Limb (tissue), 2 donors: ENCODE results near the gene UVRAG.
"Not testable (repeated sequence)": the region's sequence is repeated elsewhere in the genome, so short reads cannot be mapped to it uniquely, and the experiment has no call there.

ENCODE experiments used
- DNase-seq, 2 donors: peaks; one replicate each; pipeline ENCODE4 v3.0.0-alpha.2; 2016; ENCODE audit errors: extremely low spot score in 2 of 2

The UVRAG gene

GRCh38 chr11:75874684-75875341 lies 59.8 kb downstream of the UVRAG start:
- no peak for DNase-seq

DNA sequence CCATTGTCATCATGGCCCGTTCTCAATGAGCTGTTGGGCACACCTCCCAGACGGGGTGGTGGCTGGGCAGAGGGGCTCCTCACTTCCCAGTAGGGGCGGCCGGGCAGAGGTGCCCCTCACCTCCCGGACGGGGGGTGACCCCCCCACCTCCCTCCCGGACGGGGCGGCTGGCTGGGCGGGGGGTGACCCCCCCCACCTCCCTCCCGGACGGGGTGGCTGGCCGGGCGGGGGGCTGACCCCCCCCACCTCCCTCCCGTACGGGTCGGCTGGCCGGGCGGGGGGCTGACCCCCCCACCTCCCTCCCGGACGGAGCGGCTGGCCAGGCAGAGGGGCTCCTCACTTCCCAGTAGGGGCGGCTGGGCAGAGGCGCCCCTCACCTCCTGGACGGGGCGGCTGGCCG lies 62.3 kb downstream of the UVRAG start:
- not testable (repeated sequence) for DNase-seq

DNA sequence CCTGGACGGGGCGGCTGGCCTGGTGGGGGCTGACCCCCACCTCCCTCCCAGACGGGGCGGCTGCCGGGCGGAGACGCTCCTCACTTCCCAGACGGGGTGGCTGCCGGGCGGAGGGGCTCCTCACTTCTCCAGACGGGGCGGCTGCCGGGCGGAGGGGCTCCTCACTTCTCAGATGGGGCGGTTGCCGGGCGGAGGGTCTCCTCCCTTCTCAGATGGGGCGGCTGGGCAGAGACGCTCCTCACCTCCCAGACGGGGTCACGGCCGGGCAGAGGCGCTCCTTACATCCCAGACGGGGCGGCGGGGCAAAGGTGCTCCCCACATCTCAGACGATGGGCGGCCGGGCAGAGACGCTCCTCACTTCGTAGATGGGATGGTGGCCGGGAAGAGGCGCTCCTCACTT lies 62.9 kb downstream of the UVRAG start:
- DNase-seq = not testable (repeated sequence)

DNA sequence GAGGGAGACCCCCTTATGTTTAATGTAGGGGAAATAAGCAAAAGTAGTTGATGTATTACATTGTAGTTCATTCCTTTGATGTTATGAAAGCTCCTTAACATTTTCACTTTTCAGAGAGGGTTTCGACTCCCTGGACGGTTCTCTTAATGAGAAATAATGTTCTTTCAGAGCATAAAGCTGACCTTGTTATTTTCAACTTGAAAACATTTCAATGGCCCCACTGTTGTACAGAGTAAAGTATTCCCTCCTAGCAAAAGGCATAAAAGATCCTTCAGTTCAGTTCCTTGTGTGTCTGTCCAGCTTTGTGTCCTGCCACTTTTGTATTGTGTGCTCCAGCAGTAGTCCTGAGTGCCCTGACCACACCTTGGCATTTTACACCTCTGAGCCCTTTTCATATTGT lies 63.9 kb downstream of the UVRAG start:
- DNase-seq = no peak

DNA sequence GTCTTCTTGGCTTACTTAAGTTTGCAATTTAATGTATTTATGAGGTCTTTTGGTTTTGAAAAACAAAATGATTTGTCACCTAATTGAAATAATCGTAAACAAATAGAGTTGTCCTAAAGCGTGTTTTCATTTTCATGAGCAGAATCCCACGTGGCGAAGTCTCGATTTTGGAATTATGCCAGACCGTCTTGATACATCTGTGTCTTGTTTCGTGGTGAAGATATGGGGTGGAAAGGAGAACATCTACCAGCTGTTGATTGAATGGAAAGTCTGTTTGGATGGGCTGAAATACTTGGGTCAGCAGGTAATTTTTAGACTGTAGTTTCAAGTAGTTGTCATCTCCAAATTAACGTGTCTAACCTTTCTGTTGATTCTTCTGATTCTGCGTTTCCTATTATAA lies 64.7 kb downstream of the UVRAG start:
- DNase-seq = no peak

DNA sequence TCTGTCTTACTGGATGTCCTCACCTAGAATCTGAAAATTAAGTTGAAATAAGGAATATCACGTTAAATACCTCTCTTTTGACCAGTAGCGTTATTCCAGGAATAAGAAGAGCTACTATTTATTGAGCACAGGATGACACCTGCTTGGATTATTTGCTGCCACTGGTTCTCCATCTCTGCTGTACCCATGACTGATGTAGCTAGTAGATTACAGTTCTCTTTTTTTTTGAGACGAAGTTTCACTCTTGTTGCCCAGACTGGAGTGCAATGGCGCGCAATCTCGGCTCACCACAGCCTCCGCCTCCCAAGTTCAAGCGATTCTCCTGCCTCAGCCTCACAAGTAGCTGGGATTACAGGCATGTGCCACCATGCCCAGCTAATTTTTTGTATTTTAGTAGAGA lies 65.3 kb downstream of the UVRAG start:
- DNase-seq = not testable (repeated sequence)

DNA sequence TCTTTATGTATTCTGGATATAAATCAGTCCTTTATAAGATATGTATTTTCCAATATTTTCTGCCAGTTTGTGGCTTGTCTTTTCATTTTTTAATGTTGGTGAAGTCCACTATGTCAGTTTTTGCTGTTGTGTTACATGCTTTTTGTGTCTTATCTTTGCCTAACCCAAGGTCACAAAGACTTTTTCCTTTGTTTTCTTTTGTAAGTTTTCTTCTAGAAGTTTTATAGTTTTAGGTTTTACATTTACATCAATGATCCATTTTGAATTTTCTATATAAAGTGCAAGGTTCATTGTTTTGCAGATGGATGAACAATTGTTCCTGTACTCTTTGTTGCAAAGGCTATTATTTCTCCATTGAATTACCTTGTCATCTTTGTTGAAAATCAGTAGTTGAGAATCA lies 69.3 kb downstream of the UVRAG start:
- DNase-seq = no peak

DNA sequence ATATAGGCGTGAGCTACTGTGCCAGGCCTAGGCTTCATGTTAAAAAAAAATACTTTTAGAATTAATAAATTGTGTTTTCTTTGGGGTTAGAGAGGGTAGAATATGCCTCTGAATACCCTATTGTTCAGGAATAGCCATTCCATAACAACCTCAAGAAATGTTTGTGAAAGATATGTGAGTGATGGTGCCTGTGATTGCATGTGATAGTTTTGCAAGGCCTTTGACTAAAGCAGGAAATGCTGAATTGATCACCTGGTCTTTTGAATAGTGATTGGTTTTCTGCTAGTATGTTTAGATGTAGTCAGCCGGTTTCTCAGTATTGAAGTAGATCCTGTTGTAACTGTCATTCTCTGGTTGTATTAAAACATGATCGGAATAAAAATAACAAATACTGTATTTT lies 73.4 kb downstream of the UVRAG start:
- DNase-seq = no peak

- no peak for DNase-seq
Measured at GRCh38 chr11:75891947-75892739, 77.1 kb downstream of the UVRAG start.

- DNase-seq = no peak
Measured at GRCh38 chr11:75893251-75893650, 78.2 kb downstream of the UVRAG start.

DNA sequence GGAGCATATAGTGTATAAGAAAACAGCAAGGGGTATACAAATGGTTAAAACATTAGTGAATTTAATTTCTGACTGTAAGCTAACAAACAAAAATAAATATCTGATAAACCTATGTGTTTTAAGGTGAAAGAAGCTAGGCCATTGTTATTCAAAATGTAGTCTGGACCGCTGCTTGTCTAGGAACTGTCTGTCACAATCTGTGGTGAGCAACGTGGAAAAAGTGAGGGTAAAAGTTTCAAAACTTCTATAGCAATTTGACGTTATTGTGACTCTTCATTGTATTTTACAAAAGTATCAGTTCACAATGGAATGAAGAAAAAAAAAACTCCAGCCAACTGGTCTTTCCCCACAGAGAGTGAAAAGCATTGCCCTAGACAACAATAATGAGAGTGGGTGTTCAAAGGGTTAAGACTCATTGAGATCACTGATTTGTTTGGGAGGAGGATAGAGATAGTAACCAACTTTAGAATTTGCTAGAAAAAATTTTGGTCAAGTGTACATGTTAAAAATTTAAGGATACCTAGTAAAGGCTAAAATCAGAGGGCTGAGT lies 79.1 kb downstream of the UVRAG start:
- no peak for DNase-seq

DNA sequence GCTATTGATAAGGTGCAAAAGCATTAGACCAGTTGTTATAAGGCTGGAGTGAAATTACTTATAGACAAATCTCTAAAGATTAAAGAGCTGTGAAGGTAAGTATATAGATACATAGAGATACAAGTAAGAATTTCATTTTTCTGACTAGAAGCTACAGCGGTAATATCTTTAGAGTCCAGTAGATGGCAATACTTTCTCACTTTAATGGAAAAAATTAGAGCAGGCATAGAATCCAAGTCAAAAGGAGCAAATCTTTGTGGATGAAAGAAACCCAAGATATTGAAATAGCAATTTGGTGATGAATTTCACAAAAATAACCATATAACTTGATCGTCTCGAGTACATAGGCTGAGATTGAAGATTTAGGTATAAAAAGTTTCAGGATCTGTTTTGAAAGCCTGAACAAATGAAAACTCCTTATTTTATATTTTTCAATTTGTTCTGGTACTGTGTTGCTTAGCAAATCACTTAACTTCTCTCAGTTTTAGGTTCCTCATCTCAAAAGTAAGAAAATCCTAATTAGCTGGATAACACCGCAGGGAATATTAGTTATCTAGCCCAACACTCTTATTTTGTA lies 81.9 kb downstream of the UVRAG start:
- peak in 1 of 2 donors; percentile 81 for DNase-seq

DNA sequence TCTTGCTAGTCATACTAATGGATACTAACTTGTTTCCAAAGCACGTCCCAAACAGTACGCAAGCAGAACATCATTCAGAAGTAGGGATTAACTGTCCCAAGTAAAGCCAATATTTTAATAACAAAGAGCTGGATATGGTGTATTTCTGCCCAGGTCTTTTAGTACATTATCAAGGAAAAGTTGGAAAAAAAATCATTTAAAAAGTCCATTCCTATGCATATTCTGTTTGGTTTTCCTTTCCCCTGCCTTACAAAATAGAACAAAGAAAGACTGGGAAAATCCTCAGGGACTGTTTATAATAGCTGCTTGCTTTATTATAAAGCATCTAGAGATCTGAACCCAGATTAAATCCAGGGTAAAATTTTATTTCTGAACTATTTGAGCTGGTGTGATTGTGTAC lies 83.9 kb downstream of the UVRAG start:
- DNase-seq = no peak

DNA sequence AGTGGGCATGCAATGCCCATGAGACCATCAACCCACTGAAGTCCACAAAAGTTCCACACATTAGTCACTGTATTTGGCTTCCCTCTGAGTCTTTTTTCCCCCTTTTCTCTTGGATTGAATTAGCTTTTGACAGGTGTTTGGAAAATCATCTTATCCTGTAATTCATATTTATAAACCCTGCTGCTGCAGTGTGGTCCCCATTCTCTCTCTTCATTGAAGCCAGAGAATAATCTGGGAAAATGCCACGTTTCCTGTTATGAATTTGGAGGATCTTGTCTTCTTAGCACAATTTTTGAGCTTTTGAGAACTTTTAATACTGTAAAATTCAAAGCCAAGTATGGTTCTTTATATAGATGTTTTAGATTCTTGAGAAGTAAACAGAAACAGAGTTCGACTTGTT lies 84.8 kb downstream of the UVRAG start:
- no peak for DNase-seq

- DNase-seq = no peak
Measured at GRCh38 chr11:75900848-75901247, 85.8 kb downstream of the UVRAG start.

DNA sequence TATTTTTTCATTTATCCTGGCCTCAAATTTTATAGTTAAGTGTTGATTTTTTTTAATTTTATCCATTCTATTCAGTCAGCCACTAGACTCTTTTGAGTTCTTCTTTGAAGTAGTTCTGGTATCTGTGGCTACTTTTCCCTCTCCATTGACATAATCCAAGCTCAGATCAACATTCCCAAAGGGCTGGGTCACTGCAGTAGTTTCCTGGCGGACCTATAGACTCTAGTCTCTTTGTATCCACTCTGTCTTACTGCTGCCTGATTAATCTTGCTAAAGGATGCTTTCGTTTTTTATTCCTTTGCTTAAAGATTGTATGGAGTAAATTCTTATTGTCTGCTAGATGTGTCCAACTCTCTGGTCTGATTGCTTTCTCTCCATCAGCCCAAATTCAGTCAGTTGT lies 87.6 kb downstream of the UVRAG start:
- DNase-seq = no peak

DNA sequence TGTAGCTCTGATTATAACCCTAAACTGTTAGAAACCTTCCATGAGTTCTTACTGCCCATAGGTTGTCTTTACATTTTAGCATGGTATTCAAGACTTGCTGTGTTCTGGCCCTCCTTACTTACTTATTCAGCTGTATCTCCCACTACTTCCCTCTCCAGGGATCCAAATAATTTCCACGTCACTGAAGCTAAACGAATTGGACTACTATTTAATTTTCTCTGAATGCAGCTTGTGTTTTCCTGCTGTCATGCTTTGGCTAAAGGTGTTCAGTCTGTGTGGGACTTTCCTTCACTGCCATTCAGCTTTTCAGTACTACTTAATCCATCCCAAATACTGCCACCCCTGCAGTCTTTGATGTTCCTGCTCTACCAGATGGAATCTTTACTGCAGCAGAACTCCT lies 88.3 kb downstream of the UVRAG start:
- DNase-seq = no peak

DNA sequence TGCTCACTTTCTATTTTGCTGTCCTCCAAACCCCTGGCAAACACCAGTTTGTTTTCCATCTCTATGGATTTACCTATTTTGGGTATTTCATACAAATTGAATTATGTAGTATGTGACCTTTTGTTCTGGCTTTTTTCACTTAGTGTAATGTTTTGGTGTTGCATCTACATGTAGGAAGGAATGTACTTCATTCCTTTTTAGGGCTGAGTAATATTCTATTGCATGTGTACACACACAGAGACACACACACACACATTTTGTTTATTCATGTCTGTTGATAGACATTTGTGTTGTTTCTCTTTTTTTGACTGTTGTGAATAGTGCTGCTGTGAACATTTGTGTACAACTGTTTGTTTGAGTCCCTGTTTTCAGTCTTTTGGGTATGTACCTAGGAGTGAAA lies 90.4 kb downstream of the UVRAG start:
- no peak for DNase-seq

- DNase-seq = no peak
Measured at GRCh38 chr11:75907906-75908527, 93.0 kb downstream of the UVRAG start.

- no peak for DNase-seq
Measured at GRCh38 chr11:75910426-75911145, 95.6 kb downstream of the UVRAG start.

DNA sequence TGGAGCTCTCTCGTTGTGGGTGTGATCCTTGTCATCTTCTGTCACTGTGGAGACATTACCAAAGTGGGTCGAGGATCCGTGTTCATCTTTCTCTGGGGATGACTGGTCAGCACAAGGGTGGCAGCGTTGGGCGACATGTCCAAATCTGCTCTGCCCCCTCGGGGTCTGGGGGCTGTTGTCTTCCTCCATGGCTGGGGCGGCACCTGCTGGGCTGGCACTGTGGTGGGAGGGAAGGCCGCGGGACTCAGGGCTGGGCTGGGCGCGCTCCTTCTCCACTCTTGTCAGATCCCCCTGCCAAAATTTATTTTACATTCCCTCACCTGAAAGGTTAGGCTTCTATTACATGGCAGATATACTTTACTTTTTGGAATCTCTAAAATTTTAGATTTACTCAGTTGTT lies 96.4 kb downstream of the UVRAG start:
- DNase-seq = no peak
